Activated T-helper 1 cell treated with Interleukin-2 at 50 U/mL for 16 hours (primary cell): ENCODE measurements around the gene DUSP2.
"Not testable (repeated sequence)": the region's sequence is repeated elsewhere in the genome, so short reads cannot be mapped to it uniquely, and the experiment has no call there.

Experiments
- DNase-seq: peaks from one replicate; pipeline ENCODE4 v3.0.0-alpha.2; 2020; ENCODE audit warnings: low read depth

The DUSP2 gene

DNA sequence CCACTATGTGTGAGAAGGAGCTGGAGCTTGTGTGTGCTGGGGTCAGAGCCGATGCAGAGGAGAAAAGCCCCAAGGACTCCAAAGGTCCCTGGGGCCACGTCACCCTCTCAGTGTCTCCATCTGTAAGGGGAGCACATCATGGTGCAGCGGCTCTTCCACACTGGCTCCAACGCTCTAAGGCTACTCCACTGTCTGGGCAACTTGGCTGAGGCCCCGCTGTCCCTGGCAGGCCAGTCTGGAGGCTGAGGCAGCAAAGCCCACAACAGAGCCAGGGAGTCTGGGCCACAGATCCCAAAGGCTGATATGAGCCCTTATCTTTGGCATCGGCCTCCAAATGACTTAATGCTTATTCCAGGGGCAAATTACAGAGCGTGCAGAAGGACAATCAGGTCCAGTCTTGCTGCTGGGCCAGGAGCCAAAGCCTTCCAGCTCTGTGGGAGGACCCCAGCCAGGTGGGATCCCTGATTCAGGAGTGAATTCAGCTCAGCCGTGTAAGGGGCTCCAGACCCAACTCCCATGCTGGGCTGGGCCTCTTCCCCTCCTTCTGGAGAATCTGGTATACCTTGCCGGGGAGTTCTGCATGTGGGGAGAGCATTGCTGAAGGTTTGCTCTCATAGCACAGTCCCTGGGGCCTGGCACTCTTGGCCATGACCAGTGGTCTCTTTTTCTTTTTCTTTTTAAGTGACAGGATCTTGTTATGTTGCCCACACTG, 1.8 kb upstream of the DUSP2 start:
- no peak for DNase-seq

DNA sequence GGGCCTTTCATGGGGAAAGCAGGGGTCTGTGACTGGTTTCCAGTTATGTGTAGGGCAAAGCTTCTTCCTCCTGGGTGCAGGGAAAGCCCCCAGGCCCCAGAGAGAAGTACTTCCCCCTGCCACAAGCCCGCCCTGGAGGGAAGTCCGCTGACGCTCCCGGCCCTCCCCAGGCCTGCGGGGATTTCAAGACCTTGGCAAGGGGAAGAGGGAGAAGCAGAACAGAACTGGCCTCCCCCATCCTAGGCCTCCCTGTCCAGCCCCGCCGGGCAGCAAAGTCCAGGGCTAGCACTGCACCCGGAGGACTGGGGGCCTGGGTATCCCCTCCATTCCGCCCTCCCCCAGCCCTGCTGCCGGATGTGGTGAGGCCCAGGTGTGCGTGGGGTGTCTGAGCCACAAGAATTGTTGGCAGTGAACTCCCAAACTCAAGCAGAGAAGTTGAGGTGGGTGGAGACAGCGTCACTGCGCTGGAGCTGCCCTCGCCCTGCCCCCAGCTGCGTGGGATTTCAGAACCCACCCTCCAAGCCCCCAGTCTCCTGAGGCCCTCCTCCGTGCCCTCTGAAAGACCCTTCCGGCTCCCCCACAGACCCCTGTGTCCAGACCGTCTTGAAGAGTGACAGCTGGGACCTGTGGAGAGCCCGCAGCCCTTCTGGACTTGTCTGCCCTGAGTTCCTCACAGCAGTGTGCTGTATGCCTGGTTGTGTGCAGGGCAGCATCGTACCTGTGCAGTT, 1.1 kb upstream of the DUSP2 start:
- DNase-seq, result peak; percentile 83

DNA sequence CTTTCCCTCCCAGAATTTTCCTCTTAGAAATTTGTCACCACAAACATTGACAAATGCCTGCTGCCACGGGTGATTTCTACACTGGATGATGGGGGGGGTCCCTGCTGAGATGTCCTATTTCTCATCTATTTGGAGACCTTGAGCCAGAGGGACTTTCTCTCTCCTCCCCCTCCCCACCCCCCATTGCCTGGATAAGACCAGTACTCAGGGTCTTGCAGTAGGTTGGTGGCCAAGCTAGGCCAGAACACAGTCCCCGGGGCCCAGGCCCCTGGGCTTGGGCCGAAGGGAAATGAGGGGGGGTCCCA, 560 bp upstream of the DUSP2 start:
- no peak for DNase-seq

DNA sequence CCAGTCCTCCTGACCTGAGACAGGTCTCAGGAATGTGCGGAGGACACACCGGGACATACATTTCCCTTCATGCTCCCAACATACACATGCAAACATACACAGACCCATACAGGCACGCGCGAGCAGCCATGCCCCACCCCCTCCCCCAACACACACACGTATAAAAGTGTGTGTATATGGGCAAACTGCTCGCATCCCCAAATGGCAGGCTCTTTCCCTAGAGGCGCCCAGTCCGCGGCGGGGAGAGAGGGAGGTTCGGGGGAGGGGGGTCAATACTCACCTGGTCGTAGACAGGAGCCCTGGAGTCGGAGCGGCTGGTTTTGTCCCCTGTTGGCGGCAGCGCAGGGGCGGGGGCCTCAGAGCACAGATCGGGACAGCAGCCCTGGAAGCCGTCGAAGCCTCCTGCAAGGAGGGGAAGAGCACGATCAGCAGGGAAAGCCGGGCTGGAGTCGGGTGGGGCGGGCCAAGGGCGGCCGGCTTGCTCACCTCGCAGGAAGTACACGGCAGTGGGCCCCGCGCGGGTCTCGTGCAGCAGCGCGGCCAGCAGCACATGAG, 682 bp downstream of the DUSP2 start:
- no peak for DNase-seq

DNA sequence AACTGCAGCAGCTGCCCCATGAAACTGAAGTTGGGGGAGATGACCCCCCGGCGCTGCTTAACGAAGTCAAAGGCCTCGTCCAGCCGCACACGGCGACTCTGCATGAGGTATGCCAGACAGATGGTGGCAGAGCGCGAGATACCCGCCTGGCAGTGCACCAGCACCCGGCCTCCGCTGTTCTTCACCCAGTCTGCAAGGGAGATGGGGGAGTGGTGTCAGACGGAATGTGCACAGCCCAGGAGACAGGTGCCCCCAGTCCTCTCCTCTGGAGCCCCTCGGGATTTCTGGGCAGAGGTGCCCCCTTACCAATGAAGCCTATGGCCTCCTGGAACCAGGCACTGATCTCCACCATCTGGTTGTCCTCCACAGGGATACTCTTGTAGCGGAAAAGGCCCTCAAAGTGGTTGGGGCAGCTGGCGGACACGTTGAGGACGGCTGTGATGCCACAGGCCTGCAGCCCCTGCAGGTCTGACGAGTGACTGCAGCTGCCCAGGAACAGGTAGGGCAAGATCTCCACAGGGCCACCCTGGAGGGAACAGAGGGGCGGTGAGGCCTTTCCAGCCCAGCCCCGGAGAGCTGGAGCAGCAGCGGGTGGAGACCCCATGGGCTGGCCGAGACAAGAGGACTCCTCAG, 1.3 kb downstream of the DUSP2 start:
- no peak for DNase-seq

DNA sequence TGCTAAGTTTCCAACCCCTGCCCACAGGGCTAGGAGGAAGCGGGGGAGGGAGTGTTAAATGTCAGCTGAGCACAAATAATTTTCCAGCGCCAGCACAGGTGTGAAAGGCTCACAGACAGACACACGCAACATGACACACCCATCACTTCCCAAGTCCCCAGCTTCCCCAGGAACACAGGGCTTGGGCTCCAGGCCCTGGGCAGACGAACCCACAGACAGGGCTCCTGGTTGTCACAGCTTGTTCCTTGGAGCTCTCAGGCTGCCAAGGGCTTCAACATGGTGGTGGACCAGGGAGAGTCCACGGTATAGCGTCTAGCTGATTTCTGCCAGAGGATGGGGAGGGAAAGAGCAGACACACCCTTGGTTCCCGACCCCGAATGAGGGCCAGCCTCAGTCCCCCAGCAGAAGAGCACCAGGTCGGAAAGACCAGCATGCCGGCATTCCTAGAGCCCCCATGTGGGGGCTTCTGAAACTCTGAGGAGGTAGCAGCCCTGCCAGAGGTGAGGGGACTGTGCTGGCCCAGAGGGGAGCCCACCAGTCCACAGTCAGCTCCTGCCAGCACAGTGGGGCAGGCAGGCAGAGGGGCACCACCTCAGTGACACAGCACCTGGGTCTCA, 1.9 kb downstream of the DUSP2 start:
- no peak for DNase-seq

DNA sequence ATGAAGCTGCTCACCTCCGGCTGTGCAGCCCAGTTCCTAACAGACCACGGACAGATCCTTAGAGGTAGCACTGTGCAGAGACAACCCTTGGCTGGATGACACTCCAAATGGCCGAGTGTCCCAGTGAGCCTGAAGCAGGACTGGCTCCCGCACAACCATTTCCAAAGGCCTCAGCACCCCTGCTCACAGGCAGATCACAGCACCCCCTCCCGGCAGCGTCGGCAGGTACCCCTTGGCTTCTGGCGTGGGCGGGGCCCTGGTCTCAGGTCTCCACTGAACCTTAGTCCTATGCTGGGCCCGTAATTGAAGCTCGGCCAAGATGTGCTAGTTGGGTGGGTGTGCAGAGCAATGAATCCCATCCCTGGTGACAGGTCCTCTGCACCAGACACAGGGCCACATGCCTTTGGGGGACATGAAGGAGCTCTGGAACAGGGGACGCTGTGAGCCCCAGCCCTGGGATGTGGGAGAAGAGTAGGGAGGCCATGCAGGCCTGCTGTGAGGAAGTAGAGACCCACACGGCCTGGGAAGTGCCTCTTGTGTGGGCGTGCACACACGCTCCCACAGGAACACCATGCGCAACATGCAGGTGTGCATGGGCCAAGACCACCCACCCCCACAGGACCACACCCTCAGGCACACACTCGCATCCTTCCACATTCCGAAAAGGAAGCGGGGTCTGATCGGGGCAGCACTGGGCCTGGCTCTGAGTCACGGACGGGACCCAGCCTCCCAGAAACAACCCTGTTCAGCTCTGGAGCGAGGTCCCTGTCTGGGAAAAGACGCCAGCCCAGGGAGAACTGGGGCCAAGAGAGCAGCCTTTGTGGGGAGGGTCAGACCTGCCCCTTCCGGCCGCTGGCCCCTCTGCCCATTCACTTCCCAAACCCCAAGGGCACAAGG, 2.8 kb downstream of the DUSP2 start:
- no peak for DNase-seq

DNA sequence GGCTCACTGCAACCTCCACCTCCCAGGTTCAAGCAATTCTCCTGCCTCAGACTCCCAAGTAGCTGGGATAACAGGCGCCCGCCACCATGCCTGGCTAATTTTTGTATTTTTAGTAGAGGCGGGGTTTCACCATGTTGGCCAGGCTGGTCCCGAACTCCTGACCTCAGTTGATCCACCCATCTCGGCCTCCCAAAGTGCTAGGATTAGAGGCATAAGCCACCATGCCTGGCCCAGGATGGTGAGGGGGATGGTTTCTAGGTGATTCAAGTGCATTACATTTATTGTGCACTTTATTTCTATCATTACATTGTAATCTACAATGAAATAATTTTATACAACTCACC, 3.6 kb downstream of the DUSP2 start:
- DNase-seq, result not testable (repeated sequence)

DNA sequence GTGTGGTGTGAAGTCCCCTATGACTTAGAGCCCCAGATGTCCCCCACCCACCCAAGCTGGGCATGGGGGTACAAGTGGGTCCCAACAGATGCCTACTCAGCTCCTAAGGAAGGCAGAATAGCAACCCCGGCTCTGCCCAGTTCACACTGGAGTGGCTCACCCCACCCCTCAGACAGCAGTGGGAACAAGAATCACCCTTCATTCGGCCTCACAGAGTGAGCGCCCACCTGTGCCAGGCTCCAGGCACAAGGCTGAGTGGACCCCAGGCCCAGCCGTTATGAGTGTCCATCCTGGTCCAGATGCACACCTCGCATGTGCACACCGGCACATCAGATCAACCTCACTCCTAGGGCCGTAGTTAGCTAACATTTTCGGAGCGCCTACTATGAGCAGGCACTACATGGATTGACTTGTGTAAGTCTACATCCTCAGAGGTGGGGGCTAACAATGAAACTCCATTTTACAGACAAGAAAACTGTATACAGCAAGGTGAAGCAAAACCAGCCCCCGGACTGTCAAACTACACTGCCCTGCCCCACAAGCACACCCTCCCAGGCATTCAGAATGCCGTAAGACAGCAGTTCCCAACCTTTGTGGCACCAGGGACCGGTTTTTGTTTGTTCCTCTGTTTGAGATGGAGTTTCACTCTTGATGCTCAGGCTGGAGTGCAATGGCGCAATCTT, 4.2 kb downstream of the DUSP2 start:
- DNase-seq, result no peak

DNA sequence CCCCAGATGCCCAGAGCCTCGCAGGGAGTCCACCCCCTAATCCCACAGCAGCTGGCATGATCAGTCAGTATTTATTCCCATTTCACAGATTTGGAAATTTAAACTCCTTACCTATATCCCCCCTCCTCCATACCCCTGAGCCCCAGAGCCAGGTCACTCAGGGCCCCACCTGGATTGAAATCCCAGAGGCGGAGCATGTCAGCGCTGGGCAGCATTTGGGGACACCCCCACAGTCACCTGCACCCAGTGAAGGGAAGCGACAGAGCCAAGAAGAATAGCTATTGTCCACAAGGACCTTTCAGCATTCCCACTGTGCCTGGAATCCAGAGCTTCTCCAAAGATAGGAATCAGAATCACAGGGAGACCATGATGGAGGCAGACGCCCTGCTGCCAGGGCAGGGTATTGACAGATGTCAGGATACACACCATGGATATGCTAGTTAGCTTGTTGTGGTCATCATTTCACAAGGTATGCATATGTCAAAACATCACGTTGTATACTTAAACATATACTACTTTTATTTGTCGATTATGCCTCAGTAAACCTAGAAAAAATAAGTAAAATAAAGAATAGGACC, 6.0 kb downstream of the DUSP2 start:
- no peak for DNase-seq

DNA sequence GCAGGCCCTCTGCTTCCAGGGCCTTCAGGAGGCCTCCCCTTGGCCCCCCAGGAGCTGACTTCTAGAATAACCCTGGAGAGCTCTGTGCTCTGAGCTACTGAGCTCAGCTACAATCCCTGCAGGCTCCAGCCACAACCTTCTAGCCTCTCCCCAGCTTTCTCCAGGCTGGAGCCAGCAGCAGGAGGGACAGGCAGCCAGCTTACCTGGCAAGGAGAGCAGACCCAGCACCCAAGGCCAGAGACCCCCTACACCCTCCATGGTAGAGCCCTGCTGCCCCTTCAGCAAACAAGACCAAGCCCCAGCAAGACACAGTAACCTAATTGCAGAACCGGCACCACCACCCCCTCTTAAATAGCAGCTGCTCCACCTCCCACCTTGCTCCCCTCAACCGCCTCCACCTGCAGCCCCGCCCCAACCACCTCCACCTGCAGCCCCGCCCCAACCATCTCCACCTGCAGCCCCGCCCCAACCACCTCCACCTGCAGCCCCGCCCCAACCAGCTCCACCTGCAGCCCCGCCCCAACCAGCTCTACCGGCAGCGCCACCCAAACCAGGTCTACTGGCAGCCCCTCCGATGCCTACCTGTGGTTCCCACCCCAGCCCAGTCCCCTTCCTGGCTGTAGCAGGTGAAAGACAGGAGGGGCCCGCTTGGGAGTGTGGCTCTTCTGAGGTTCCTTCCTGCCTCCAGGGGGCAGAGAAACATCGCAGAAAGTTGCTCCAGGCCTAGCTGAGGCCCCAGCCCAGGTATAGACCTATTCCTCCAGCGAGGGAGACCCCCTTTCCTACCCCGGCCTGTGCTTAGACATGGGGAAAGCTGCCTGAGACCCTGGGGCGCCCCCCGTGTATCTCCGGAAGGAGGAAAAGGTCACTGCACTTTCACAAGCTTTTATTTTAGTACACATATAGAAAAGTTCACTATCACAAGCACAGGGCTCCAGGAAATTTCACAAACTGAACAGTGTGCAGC, 6.8 kb downstream of the DUSP2 start, which contains the start of gene ASTL:
TSS of gene ASTL (minus strand) at position 324 of the 967 bp plus-strand sequence. CDS start at position 258, 66 bp downstream.
- no peak for DNase-seq

DNA sequence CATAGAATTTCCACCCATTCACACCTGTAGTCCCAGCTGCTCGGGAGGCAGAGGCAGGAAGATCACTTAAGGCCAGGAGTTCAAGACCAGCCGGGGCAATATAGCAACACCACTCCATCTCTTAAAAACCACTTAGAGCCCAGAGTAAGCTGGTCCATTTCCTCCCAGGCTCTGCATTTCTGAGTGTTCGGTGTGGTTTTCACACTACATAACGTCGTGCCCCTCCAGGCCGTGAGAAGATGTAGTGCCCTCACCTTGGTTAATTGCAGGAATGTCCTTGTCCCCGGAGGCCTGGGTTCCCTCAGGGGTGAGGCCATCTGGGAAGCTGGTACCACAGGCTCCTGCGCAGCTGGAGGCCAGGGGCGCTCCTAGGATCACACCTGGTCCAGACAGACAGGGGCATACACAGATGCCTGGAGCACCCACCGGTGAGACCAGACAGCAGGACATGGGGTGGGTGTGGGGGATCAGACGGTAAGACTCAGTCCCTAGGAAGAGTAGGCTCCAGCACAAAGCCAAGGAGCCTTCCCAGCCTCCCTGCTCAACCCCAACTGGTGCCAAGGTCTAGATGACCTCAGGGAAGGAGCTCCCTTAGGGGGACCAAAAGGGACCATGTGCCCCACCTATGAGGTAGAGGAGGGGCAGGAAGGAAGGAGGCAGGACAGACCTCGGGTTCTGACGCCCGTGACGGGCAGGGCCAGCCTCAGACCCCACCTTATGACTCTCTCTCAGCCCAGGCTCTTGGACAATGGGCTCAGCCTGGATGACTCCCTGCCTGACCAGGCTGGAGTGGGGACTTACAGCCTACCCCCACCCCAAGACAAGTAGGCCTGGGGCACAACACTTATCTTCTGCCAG, 7.7 kb downstream of the DUSP2 start:
- DNase-seq, result no peak

DNA sequence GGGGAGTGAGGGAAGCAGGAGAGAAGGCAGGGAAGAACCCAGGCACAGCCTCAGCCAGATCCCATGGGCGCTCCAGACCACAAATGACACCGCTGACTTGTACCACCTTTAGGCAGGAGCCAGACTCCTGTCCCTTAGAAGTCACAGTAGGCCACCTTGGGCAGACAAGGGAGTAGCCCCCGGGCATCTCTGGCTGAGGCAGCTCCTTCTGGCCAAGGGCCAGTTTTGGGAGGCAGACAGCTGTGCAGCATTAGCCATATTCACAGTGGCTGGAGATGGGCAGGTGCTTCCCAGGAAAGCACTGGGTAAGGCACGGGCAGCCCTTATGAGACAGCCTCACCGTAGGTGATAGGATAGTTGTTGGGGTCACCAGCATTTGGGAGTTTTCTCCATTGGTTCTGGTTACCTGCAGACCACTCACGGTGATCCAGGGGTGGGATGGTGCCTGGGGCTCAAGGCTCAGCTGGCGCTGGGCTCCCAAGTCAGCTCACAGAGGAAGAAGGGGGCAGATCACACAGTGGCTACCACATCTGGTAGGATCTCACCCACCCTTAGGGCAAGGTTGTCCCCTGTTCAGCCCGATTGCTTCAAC, 9.0 kb downstream of the DUSP2 start:
- no peak for DNase-seq

DNA sequence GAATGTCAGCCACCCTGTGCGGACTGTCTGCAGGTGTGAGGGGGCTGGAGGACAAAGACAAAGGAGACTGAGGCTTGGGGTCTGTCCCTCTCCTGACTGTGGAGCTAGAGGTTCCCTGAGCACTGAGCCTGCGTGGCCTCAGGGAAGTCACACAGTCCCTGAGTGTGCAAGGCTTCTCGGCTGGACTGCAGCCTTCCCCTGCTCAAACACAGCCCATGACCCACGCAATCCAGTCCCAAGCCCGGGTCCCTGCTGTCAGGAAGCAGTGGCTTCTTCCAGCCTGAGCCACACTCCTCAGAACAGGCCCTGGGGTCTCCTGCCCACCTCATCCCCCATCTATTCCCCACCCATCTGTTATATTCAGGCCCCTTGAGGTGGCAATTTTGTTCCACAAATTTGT, 9.6 kb downstream of the DUSP2 start:
- DNase-seq, result no peak

DNA sequence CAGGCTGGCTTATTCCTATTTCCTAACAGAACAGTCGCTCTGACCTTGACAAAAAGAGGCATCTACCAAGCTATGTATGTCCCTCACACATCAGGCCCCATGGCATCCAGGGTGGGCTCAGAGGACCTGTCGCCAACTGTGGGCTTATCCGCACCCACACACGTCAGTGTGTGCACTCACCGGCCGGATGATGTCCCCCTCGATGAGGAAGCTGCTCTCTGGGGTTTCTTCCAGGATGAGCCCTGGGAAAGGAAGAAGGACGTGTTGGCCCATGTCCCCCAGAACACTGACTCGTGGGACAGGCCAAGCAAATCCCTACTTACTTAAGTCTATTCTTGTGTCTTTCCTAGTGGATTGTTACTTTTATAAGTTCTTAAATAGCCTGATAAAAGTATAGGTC, 10.1 kb downstream of the DUSP2 start:
- DNase-seq, result no peak

DNA sequence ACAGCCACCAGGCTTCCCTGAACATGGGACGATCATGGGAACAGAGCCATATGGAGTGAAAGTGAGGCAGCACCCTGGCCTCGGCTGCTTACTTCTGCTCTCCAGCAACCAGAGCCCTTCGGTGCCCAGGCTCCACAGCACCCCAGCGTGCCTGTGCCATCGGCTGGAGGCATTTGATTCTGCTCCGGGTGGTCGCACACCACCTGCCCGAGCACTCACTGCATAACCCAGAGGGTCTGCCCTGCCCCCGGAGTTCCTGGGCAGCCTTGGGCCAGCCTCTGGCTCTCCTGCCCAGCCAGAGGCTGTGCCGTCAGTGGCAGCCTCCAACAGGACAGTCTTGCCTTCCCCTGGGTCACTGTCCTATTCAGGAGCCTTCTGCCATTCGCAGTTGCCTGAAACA, 10.8 kb downstream of the DUSP2 start:
- no peak for DNase-seq

DNA sequence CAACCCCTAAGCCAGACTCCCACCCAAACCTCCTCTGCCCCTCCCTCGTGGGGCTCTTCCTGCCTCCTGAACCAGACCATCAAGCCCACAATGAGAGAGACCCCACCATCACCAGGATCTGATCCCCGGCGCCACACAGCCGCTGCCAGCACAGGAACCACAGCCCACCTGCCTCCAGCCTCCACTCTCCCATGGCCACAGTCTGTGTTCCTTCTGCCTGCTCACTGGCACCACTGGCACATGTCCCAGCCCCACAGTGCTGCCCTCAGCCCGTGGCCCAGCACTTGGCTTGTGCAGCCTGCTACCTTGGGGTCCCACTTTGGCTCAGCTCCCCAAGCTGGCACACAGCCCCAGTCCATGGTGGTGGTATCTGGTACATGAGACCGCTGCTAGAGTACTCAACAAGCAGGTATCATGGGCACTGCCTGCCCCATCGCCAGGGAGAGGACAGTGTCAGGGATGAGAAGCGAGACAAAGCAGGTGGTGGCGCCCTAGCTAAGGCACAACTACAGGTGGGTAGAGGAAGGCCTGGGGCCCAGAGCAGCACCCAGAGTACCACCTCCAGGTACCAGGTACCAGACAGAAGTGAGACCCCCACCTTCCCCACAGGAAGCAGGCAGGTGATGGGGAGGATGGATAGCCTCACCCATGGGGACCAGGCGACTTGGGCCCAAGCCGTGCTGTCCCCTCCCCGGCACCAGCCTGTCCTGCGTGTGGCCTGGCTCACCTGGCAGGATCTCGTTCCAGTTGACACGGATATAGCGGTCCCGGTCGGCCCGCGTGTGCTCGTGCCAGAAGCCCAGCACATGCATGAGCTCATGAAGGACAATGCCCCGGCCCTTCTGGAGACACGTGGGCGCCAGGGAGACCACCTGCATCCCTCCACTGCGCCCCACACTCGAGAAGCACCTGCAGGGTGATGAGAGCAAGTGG, 13.2 kb downstream of the DUSP2 start:
- no peak for DNase-seq
